ENCODE measurements around the gene HLA-DPA1.

GRCh38 chr6:33105916-33106871 is 32.7 kb upstream of the HLA-DPA1 start:
- no peak for TF ChIP-seq ZZZ3 (IDR thresholded peaks at IDR 0.05; ENCODE audit: control insufficient read depth, insufficient read length, low read depth)
- no peak for TF ChIP-seq SMAD1 (IDR thresholded peaks at IDR 0.05; ENCODE audit: low read depth, partially characterized antibody)
- TF ChIP-seq RCOR1 (conservative IDR thresholded peaks at IDR 0.05; ENCODE audit: low read depth, low read length): no peak
- TF ChIP-seq ZNF274 (IDR thresholded peaks at IDR 0.05; ENCODE audit: insufficient read depth, insufficient read length): no peak
- TF ChIP-seq CTCF (IDR thresholded peaks at IDR 0.05 in 2 of 3, conservative IDR thresholded peaks at IDR 0.05 in 1 of 3; ENCODE audit: control insufficient read depth in 2 of 3, extremely low read depth in 1 of 3, insufficient read depth in 1 of 3, low read depth in 3 of 3, low read length in 3 of 3): no peak
- TF ChIP-seq PRDM15 (CRISPR knock-in tag; IDR thresholded peaks at IDR 0.05): no peak
- no peak for TF ChIP-seq REST (IDR thresholded peaks at IDR 0.05; ENCODE audit: low read depth, low read length)
- no peak for TF ChIP-seq SMAD5 (IDR thresholded peaks at IDR 0.05; ENCODE audit: low read depth)
- no peak for TF ChIP-seq EP300 (IDR thresholded peaks at IDR 0.05; ENCODE audit: borderline replicate concordance in 1 of 2, control insufficient read depth in 1 of 2, low read depth in 2 of 2, low read length in 2 of 2)
- TF ChIP-seq FOXM1 (IDR thresholded peaks at IDR 0.05; ENCODE audit: low read depth, low read length): no peak
- no peak for TF ChIP-seq SIN3A (IDR thresholded peaks at IDR 0.05; ENCODE audit: low read depth, low read length)

Data from GM12878 (cell line).